Stimulated activated memory B cell treated with anti-CD40 and anti-IgM and Interleukin-4, amounts not matched to agents 10 μg/mL and 1 μg/mL and 100 μg/mL, for 72 hours (primary cell): ENCODE data around the gene ADAT3.
"Not testable (repeated sequence)": the region's sequence is repeated elsewhere in the genome, so short reads cannot be mapped to it uniquely, and the experiment has no call there.

Experiments
- ATAC-seq: fragments of 150-1000 bp; cut with Tn5 transposase; 2 replicates; pipeline ENCODE4 v1.10.0; 2021
- H3K27ac Mint-ChIP-seq: one replicate; pipeline ENCODE4 v1.8.0; 2022; ENCODE audit warnings: mild to moderate bottlenecking, mixed read lengths
- H3K27me3 Mint-ChIP-seq: one replicate; pipeline ENCODE4 v1.8.0; 2022; ENCODE audit warnings: mixed read lengths
- H3K36me3 Mint-ChIP-seq: one replicate; pipeline ENCODE4 v1.8.0; 2022; ENCODE audit warnings: mixed read lengths
- H3K4me1 Mint-ChIP-seq: one replicate; pipeline ENCODE4 v1.8.0; 2022; ENCODE audit warnings: mixed read lengths
- H3K4me3 Mint-ChIP-seq: one replicate; pipeline ENCODE4 v1.8.0; 2022; ENCODE audit warnings: mild to moderate bottlenecking, moderate library complexity, mixed read lengths
- H3K9me3 Mint-ChIP-seq: one replicate; pipeline ENCODE4 v1.8.0; 2022; ENCODE audit warnings: mixed read lengths

ADAT3 gene

DNA sequence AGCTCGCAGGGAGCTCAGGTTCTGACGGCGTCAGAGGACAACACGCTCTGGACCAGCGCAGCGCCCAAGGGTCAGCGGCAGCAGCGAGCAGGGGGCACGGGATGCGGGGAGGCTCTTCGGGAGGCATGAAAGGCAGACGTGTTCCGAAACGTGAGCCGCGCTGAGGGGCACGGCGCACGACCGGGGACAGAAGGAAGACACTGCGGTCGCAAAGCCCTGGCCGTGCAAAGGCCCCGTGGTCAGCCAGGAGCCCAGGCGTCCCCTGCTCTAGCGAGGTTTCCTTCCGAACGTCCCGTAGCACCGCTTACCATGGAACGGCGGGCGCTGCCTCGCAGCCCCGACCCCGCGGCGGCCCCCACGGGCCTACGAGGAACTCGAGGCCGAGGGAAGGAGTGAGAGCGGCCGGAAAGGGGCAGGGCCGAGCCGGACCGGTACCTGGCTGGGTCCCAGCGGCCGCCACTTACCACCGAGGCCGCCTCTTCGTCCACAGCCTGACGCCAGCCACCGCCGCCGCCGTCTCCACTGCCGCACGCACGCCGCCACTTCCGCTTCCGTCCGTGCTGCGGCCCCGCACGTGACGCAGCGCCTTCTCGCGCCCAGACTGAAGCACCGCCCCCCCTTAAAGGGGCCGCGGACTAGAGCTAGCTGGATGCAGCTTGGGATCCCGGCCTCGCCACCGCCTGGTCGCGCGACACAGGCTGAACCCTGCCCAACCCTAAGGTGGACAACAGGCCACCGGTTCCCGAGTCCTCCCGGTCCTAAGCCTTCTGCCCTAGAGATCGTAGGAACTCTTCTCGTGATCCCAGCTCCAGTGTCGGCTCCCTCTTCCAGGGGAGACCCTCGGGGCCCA, 29.3 kb upstream of the ADAT3 start:
- H3K27ac Mint-ChIP-seq, result peak overlapping the region; percentile 99
- no peaks in the 10 kb centered on the region for H3K27me3 Mint-ChIP-seq
- peaks cover 48% of the 10 kb centered on the region for H3K4me1 Mint-ChIP-seq
- H3K36me3 Mint-ChIP-seq, result peaks cover 12% of the 10 kb centered on the region
- no peaks in the 10 kb centered on the region for H3K9me3 Mint-ChIP-seq
- ATAC-seq, result peak; percentile 96
- H3K4me3 Mint-ChIP-seq, result peak overlapping the region; percentile 100

DNA sequence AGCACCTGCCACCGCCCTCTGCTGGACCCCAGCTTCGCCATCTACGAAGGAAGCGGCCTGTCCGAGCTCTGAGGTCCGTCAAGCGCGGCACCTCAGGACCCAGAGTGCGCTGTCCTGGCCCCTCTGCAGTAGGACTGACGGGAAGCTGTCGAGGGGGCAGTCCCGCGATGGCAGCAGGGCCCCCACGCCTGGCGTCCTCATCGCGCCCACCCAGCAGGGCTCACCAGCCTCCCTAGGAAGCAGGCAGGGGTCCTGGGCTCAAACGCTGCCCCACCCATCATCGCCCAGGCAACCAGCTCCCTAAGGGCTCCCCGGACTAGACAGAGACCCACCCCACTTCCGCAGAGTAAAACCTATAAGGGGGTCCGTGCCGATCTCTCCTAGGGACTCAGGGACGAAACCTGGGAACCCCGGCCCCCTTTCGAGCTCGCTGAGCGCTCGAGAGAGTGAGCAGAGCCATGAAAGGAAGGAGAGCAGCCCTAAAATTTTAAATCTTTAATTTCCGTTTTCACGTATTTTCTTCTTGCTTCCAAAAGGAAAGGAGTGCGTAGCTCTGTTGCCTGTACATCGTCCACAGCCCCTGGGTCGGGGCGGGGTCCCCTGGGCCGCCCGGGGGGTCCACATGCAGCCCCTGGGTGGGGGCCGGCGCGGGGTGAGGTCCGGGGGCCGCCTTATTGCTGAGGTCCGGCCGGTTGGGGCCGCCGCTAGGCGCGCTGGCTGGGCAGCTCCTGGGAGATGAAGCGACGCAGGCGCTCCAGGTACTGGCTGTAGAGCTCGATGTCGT, 28.5 kb upstream of the ADAT3 start:
- H3K27me3 Mint-ChIP-seq, H3K9me3 Mint-ChIP-seq: not testable (repeated sequence)
- Mint-ChIP-seq H3K27ac (peak overlapping the region; percentile 99), H3K36me3 (peaks cover 11% of the 10 kb centered on the region), H3K4me1 (peaks cover 49% of the 10 kb centered on the region), H3K4me3 (peak overlapping the region; percentile 100)
- ATAC-seq, result peak; percentile 11

GRCh38 chr19:1877280-1877660, 27.9 kb upstream of the ADAT3 start:
- not testable (repeated sequence) for H3K27ac Mint-ChIP-seq, ATAC-seq, H3K9me3 Mint-ChIP-seq, H3K27me3 Mint-ChIP-seq, H3K4me3 Mint-ChIP-seq
- Mint-ChIP-seq H3K4me1 (peaks cover 54% of the 10 kb centered on the region), H3K36me3 (peaks cover 11% of the 10 kb centered on the region)

DNA sequence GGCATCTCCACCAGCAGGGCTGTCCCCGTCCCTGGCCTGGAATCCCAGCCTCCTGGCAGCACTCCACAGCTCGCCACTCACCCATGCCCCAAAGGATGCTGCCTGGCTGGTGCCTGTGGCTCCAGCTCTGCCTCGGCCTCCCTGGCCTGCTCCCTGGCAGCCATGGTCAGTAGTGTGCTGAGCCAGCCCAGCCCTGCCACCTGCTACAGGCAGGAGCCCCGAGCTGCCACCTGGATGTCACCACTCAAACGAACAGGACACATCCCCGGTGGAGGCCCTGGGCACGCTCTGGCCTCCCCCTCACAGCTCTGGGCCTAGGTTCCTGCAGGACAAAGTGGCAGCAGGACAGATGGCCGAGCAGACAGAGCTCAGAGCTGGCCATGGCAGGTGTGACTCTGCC, 26.6 kb upstream of the ADAT3 start:
- Mint-ChIP-seq H3K36me3 (peaks cover 11% of the 10 kb centered on the region), H3K4me1 (peaks cover 56% of the 10 kb centered on the region)
- H3K27me3 Mint-ChIP-seq, H3K9me3 Mint-ChIP-seq, H3K27ac Mint-ChIP-seq, H3K4me3 Mint-ChIP-seq, ATAC-seq: not testable (repeated sequence)

DNA sequence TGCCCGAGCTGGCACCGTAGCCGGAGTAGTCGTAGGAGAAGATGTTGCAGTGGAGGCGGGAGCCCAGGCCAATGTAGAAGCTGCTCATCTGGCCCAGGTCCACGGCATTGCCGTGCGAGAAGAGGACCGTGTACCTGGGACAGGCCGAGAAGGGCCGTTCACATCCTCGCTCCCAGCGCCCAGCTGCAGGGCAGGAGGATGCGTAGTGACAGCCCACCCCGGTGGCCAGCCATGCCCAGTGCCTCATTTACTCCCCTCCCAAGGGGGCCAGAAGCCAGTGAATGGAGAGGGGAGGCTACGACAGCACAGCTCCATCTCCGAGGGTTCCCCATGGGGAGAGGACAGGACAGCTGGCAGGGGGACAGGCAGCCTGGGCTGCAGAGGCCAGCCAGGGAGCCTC, 25.2 kb upstream of the ADAT3 start:
- not testable (repeated sequence) for H3K9me3 Mint-ChIP-seq, ATAC-seq, H3K27me3 Mint-ChIP-seq, H3K27ac Mint-ChIP-seq, H3K4me3 Mint-ChIP-seq
- H3K4me1 Mint-ChIP-seq, result peaks cover 54% of the 10 kb centered on the region
- peaks cover 10% of the 10 kb centered on the region for H3K36me3 Mint-ChIP-seq

GRCh38 chr19:1880611-1881392, 24.4 kb upstream of the ADAT3 start:
- no peak overlapping the region for H3K4me3 Mint-ChIP-seq
- ATAC-seq, result no peak
- no peak overlapping the region for H3K27ac Mint-ChIP-seq
- H3K4me1 Mint-ChIP-seq, result peaks cover 47% of the 10 kb centered on the region
- H3K36me3 Mint-ChIP-seq, result peaks cover 10% of the 10 kb centered on the region
- no peaks in the 10 kb centered on the region for H3K27me3 Mint-ChIP-seq
- H3K9me3 Mint-ChIP-seq, result no peaks in the 10 kb centered on the region

DNA sequence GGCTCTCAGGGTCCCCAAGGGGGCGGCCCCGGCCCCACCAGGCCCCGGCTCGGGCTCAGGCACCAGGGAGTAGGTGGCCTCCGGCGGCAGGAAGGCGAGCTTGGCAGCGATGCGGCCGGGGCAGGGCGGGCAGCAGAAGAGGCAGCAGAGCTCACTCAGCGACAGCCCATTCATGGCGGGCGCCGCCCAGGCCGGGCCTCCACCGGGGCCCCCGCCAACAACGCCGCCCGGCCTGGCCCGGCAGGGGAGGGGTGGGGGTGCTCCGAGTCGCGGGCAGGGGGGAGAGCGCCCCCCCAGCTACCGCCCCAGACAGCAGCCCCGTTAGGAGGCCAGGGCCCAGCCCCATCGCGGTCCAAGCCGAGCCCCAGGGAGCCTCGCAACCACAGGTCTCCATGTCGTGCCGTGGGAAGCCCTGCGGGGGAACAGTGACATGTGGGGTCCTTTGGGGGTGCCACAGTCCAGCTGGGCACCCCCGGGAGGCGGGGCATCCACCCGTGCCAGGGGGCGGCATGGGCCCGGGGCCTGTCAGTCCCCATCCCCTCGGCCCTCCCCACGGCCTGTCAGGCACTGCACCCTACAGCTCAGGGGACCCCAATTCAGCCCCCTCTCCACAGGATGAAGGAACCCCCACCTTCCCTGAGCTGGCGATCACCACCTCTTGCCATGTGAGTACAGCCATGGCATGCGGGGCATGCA, 23.7 kb upstream of the ADAT3 start:
- not testable (repeated sequence) for ATAC-seq, H3K9me3 Mint-ChIP-seq, H3K4me3 Mint-ChIP-seq, H3K27me3 Mint-ChIP-seq
- peaks cover 42% of the 10 kb centered on the region for H3K4me1 Mint-ChIP-seq
- peak overlapping the region; percentile 91 for H3K27ac Mint-ChIP-seq
- H3K36me3 Mint-ChIP-seq, result peaks cover 10% of the 10 kb centered on the region

GRCh38 chr19:1882089-1882785, 23.0 kb upstream of the ADAT3 start:
- H3K36me3 Mint-ChIP-seq, result peaks cover 10% of the 10 kb centered on the region
- H3K27ac Mint-ChIP-seq, result peak overlapping the region; percentile 91
- peak; percentile 42 for ATAC-seq
- peak overlapping the region; percentile 100 for H3K4me3 Mint-ChIP-seq
- H3K4me1 Mint-ChIP-seq, result peaks cover 46% of the 10 kb centered on the region
- no peaks in the 10 kb centered on the region for H3K9me3 Mint-ChIP-seq
- H3K27me3 Mint-ChIP-seq, result no peaks in the 10 kb centered on the region

DNA sequence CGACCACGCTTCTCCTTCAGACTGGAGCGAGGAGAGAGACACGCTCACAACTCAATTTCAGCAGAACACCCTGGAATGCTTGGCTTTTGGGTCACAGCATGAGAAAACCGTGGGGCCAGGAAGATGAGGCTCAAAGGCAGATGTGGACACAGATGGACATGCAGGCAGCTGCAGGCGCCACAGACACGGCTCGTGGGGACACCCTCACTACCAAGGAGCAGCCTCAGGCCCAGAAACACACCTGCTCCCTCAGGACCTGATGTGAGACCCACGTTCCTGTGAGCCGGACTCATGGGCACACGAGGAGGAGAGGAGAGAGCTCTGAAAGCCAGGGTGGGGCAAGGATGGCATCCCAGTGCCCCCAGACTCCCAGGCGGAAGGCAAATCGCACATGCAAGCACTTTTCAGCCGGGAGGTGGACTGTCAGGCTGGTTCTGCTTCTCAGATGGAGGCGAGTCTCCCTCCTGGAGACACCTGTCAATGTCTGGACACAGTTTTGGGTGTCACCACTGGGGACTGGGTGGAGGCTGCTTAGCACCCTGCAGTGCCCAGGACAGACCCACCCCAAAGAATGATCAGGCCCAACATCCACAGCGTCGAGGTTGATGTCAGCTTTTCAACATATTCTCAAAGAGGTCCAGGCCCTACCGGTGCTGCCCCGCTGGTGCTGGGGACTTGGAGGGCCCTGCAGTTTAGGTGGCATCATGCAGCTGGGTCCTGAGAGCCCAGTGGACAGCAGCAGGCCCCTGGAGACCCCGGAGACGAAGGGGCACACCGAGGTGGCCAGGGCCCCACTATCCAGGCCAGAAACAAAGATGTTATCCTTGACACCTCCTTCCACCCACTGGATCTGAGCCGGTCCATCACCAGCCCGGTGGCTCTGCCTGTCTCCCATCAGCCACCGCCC, 22.2 kb upstream of the ADAT3 start:
- Mint-ChIP-seq H3K4me1 (peaks cover 49% of the 10 kb centered on the region), H3K27me3 (no peaks in the 10 kb centered on the region)
- ATAC-seq, result no peak

GRCh38 chr19:1883784-1884183, 21.4 kb upstream of the ADAT3 start:
- H3K9me3 Mint-ChIP-seq, result no peaks in the 10 kb centered on the region
- H3K36me3 Mint-ChIP-seq, result peaks cover 5% of the 10 kb centered on the region
- no peaks in the 10 kb centered on the region for H3K27me3 Mint-ChIP-seq
- H3K4me3 Mint-ChIP-seq, result peak overlapping the region; percentile 100
- peaks cover 45% of the 10 kb centered on the region for H3K4me1 Mint-ChIP-seq
- no peak for ATAC-seq
- H3K27ac Mint-ChIP-seq, result peak overlapping the region; percentile 91

More for the DNA sequence above, 22.2 kb upstream of the ADAT3 start:
- Mint-ChIP-seq H3K27ac (peak overlapping the region; percentile 91), H3K4me3 (peak overlapping the region; percentile 100), H3K9me3 (no peaks in the 10 kb centered on the region), H3K36me3 (peaks cover 10% of the 10 kb centered on the region)

DNA sequence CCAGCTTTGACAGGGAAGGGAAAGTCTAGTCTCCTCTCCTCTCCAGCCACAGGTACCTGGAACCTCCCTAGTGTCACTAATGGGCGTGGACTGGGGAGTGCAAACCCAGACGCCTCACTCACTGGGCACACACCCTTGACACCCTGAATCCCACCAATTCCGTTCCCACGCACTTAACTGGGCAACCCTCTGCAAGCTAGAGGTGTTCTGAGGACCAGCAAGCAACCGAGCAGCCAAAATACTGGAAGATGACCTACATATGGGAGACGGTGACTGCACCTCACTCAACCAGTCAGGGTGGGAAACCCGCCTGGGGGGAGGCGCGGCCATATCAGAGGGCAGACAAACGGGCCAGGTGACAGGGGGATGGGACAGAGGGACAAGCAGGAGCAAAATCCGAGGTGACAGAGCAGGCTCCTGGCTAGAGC, 20.9 kb upstream of the ADAT3 start:
- peaks cover 5% of the 10 kb centered on the region for H3K36me3 Mint-ChIP-seq
- ATAC-seq, result no peak
- H3K9me3 Mint-ChIP-seq, result no peaks in the 10 kb centered on the region
- H3K4me1 Mint-ChIP-seq, result peaks cover 45% of the 10 kb centered on the region
- H3K4me3 Mint-ChIP-seq, result peak overlapping the region; percentile 100
- H3K27me3 Mint-ChIP-seq, result no peaks in the 10 kb centered on the region
- peak overlapping the region; percentile 91 for H3K27ac Mint-ChIP-seq

- peaks cover 5% of the 10 kb centered on the region for H3K36me3 Mint-ChIP-seq
- H3K27me3 Mint-ChIP-seq, result no peaks in the 10 kb centered on the region
- no peaks in the 10 kb centered on the region for H3K9me3 Mint-ChIP-seq
- peak; percentile 9 for ATAC-seq
- peak overlapping the region; percentile 100 for H3K4me3 Mint-ChIP-seq
- peaks cover 45% of the 10 kb centered on the region for H3K4me1 Mint-ChIP-seq
- H3K27ac Mint-ChIP-seq, result peak overlapping the region; percentile 91
Measured at GRCh38 chr19:1884719-1885334, 20.4 kb upstream of the ADAT3 start.
